K562 (cell line): ENCODE results near the gene POU4F1. TPM values are rescaled to one million over a fixed set of nuclear protein-coding genes. Genes with fewer than 3 reads are reported as not detected.

Experiments used
- ATAC-seq: fragments of 200-7000 bp; cut with Tn5 transposase; 3 replicates; pipeline ENCODE4 v1.9.1; 2020; ENCODE audit warnings: moderate library complexity
- BruUV-seq: library from RNA; stranded (reverse); fragments of 400-500 nt; replicated peaks from 2 replicates; lab custom pipeline; 2021; lab: Mats Ljungman, UMichigan
- CTCF ChIA-PET: fragments of 300-600 bp; formaldehyde crosslinking; extraction: SDS; loops from one replicate; lab custom pipeline; 2021; ENCODE audit warnings: low intra/inter-chr PET ratio; lab: Yijun Ruan, JAX
- POLR2A ChIA-PET: fragments of 300-600, 350-650 bp; sonication (Branson Sonifier 250); formaldehyde crosslinking; extraction: SDS; loops from one replicate; lab custom pipeline; 2021; ENCODE audit warnings: antibody characterized with exemption, inconsistent platforms; lab: Yijun Ruan, JAX
- DNase-seq, 4 experiments: peaks; one replicate each; pipeline versions ENCODE4 v3.0.0 to v3.0.0-alpha.2; 2011 to 2018; ENCODE audit warnings: low spot score in 3 of 4, mixed read lengths in 3 of 4; ENCODE audit errors: extremely low read depth in 1 of 4
- FAIRE-seq: peaks from 2 replicates; lab custom pipeline; 2011; peaks lifted over from hg19 to GRCh38; lab: Jason Lieb, UNC
- H2AFZ ChIP-seq: 2 replicates; pipeline ENCODE4 v1.6.0; 2011; ENCODE audit warnings: low read depth, low read length, control low read depth, inconsistent platforms
- H3K27ac ChIP-seq: fragments of 200-600 bp; 3 replicates; pipeline ENCODE4 v1.8.0; 2011; ENCODE audit warnings: low read depth, mild to moderate bottlenecking, control low read depth, inconsistent platforms, low read length, moderate library complexity, mixed read lengths; ENCODE audit errors: extremely low read depth
- H3K27me3 ChIP-seq, 2 experiments: fragments of 300-600 bp in 1 of 2; 2 replicates in 1 of 2; 3 replicates in 1 of 2; pipeline versions ENCODE4 v1.6.0 to v1.8.0; 2011; ENCODE audit warnings: inconsistent platforms in 2 of 2, low read length in 2 of 2, mild to moderate bottlenecking in 1 of 2, mixed read lengths in 1 of 2, moderate library complexity in 1 of 2; ENCODE audit not compliant: control insufficient read depth in 2 of 2, insufficient read depth in 2 of 2
- H3K36me3 ChIP-seq: fragments of 300-600 bp; 3 replicates; pipeline ENCODE4 v1.8.0; 2011; ENCODE audit warnings: mild to moderate bottlenecking, low read length, inconsistent platforms; ENCODE audit not compliant: control insufficient read depth, insufficient read depth
- H3K4me1 ChIP-seq, 2 experiments: fragments of 200-600 bp in 1 of 2; replicated peaks in 1 of 2; 2 replicates in 1 of 2; 3 replicates in 1 of 2; pipeline versions ENCODE4 v1.5.1 to v1.8.0; 2011; ENCODE audit warnings: inconsistent platforms in 2 of 2, low read length in 2 of 2, mild to moderate bottlenecking in 1 of 2, mixed read lengths in 1 of 2, moderate library complexity in 1 of 2; ENCODE audit not compliant: control insufficient read depth in 2 of 2, insufficient read depth in 2 of 2
- H3K4me2 ChIP-seq: 2 replicates; pipeline ENCODE4 v1.6.1; 2011; ENCODE audit warnings: low read length, control low read depth, inconsistent platforms, mixed read lengths; ENCODE audit not compliant: insufficient read depth
- H3K4me3 ChIP-seq: fragments of 200-600 bp; sonication (generic), shearing (Covaris generic); 2 replicates; pipeline ENCODE4 v1.5.1; 2016; ENCODE audit warnings: control low read depth, inconsistent platforms
- H3K79me2 ChIP-seq: fragments of 200-600 bp; 3 replicates; pipeline ENCODE4 v1.8.0; 2011; ENCODE audit warnings: low read length, inconsistent platforms; ENCODE audit not compliant: control insufficient read depth, insufficient read depth
- H3K9ac ChIP-seq, 2 experiments: 2 replicates each; pipeline versions ENCODE4 v1.6.0 to v1.6.1; 2011; ENCODE audit warnings: low read depth in 2 of 2, low read length in 2 of 2, control low read depth in 1 of 2, inconsistent platforms in 1 of 2, mild to moderate bottlenecking in 1 of 2, mixed read lengths in 1 of 2; ENCODE audit not compliant: insufficient read depth in 1 of 2
- H3K9me1 ChIP-seq: one replicate; pipeline ENCODE4 v1.6.0; 2011; ENCODE audit warnings: inconsistent platforms, mild to moderate bottlenecking, low read length, moderate library complexity; ENCODE audit not compliant: control insufficient read depth, insufficient read depth
- H3K9me3 ChIP-seq: replicated peaks from 2 replicates; pipeline ENCODE4 v1.5.1; 2011; ENCODE audit warnings: low read depth, low read length, inconsistent platforms; ENCODE audit not compliant: control insufficient read depth, insufficient read depth
- H4K20me1 ChIP-seq: replicated peaks from 2 replicates; pipeline ENCODE4 v1.6.1; 2011; ENCODE audit warnings: low read length, inconsistent platforms, mixed read lengths; ENCODE audit not compliant: control insufficient read depth, insufficient read depth
- CBX1 ChIP-seq: sonication (generic); IDR thresholded peaks from 2 replicates; pipeline ENCODE4 v1.6.1; 2016; ENCODE audit warnings: antibody characterized with exemption, low read depth, mild to moderate bottlenecking
- CHD7 ChIP-seq: fragments of 200-600 bp; sonication (generic); IDR thresholded peaks from one replicate; pipeline ENCODE4 v1.6.1; 2012; ENCODE audit warnings: mild to moderate bottlenecking, low read depth, low read length, inconsistent platforms
- EWSR1 ChIP-seq: fragments of 450-650 bp; IDR thresholded peaks from 2 replicates; pipeline ENCODE4 v1.6.1; 2018; ENCODE audit warnings: borderline replicate concordance, mild to moderate bottlenecking, low read depth, moderate library complexity; ENCODE audit not compliant: partially characterized antibody
- HDAC2 ChIP-seq: fragments of 450-650 bp; IDR thresholded peaks from 2 replicates; pipeline ENCODE4 v1.6.1; 2016; ENCODE audit warnings: mild to moderate bottlenecking
- PHF8 ChIP-seq: fragments of 200-600 bp; sonication (generic); IDR thresholded peaks from 2 replicates; pipeline ENCODE4 v1.6.1; 2012; ENCODE audit warnings: mixed run types, mild to moderate bottlenecking, inconsistent platforms, low read length, moderate library complexity, borderline replicate concordance
- POLR2G ChIP-seq: fragments of 200-400 bp; formaldehyde crosslinking; IDR thresholded peaks from 2 replicates; pipeline ENCODE4 v1.6.1; 2017; ENCODE audit warnings: low read depth, mild to moderate bottlenecking, antibody characterized with exemption, low read length, moderate library complexity
- RAD21 ChIP-seq, 2 experiments: fragments of 250-450 bp in 1 of 2; fragments of 450-650 bp in 1 of 2; sonication (Bioruptor Pico) in 1 of 2; formaldehyde crosslinking in 1 of 2; IDR thresholded peaks in 1 of 2; conservative IDR thresholded peaks in 1 of 2; 2 replicates each; pipeline versions ENCODE4 v1.4.0 to v1.8.0; 2020 to 2022; ENCODE audit warnings: mild to moderate bottlenecking in 2 of 2, moderate library complexity in 1 of 2
- ZKSCAN8 ChIP-seq: fragments of 200-800 bp; sonication (Bioruptor generic); IDR thresholded peaks from 2 replicates; pipeline ENCODE4 v1.6.1; 2016; ENCODE audit warnings: missing genetic modification characterization, missing compliant biosample characterization
- WGBS: fragments of 100-300 bp; shearing (Covaris generic); methylation state at CpG from one replicate; pipeline ENCODE4 v1.1.6; 2016; ENCODE audit warnings: low coverage, mixed read lengths; ENCODE audit not compliant: insufficient coverage; ENCODE audit errors: missing lambda C conversion rate; 5-methylcytosine and 5-hydroxymethylcytosine counted together
- in situ Hi-C: fragments of 300-500 bp; cut with MboI; formaldehyde crosslinking; loops from 4 replicates; pipeline ENCODE4 v1.15.0; 2018; ENCODE audit warnings: inconsistent platforms, mixed read lengths
- intact Hi-C: fragments of 100-400 bp; cut with micrococcal nuclease; formaldehyde crosslinking; loops from 2 replicates; pipeline ENCODE4 v1.14.2; 2022
- polyA plus RNA-seq, 8 experiments: library from polyadenylated mRNA; depleted of rRNA in 4 of 8; stranded (reverse) in 5 of 8; unstranded in 3 of 8; fragments of >200 nt; fragmentation: Nextera tagmentation in 2 of 8; fragmentation: Illumina TruSeq in 1 of 8; extraction: Ambion mirVana in 2 of 8; extraction: Trizol in 1 of 8; gene quantifications; 2 replicates each; pipeline versions ENCODE4 v1.2.1 to v1.2.3, GENCODE V29; 2011 to 2014; ENCODE audit warnings: inconsistent platforms in 1 of 8, missing spikeins in 1 of 8
- total RNA-seq, 7 experiments: library from RNA; depleted of rRNA in 6 of 7; stranded (reverse); fragments of >200 nt in 6 of 7; fragmentation: Illumina TruSeq in 2 of 7; extraction: Trizol in 2 of 7; gene quantifications; 2 replicates each; pipeline versions ENCODE4 v1.2.1 to v1.2.3, GENCODE V29; 2011 to 2021; ENCODE audit warnings: low replicate concordance in 1 of 7

POU4F1 gene
- total and polyA plus RNA-seq, 9 of the 15 experiments (the other 6 are each of a cell fraction or from before 2014, with no cell fraction given) = 0.61 to 2.8 (median 1.5) TPM

DNA sequence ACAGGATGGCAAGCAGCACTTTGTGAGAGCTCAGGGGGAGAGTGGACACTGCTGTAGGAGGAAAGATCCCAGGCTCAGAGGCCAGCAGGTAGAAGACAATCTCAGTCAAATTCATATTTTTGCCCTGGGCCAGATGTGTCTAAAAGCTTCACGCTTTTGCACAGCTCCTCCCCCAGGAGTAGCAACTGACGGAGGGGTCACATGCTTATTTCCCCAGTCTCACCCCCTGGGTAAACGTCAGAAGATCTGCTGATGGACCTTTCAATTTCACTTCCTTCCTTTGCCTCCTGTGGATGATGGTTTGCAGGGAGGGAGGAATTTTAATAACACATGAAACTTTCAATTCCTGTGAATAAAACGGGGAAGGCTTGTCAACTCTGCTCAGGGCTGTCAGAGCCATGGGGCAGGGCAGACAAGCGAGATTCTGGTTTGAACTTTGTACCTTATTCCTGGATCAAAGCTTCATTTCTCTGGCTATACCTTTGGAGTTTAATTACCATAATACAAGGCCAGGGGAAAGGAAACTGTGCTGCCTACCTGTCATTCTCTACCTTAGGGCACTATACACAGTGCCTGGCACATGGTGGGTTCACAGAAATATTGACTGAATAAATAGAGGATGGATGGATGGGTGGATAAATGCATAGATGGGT lies 41.0 kb downstream of the POU4F1 start:
- FAIRE-seq (no peak), ATAC-seq (no peak), DNase-seq (no peak)
- no TSS peak for BruUV-seq
- no peaks in the 10 kb centered on the region for H3K27me3 ChIP-seq
- H2AFZ ChIP-seq = no peak overlapping the region
- WGBS = 5% methylated on average over 5 of the region's 5 CpGs
- POLR2A ChIA-PET = no interaction called here
- intact Hi-C loops (no loop called here), in situ Hi-C loops (no loop called here)
- H3K4me1 ChIP-seq = no peaks in the 10 kb centered on the region
- H3K9ac ChIP-seq = no peak overlapping the region
- H4K20me1 ChIP-seq = no peaks in the 10 kb centered on the region
- H3K4me2 ChIP-seq = no peak overlapping the region
- no peak overlapping the region for H3K27ac ChIP-seq
- H3K9me3 ChIP-seq = no peaks in the 10 kb centered on the region
- CTCF ChIA-PET = no interaction called here
- no peak overlapping the region for H3K4me3 ChIP-seq
- H3K9me1 ChIP-seq = no peaks in the 10 kb centered on the region
- H3K36me3 ChIP-seq = no peaks in the 10 kb centered on the region
- no peaks in the 10 kb centered on the region for H3K79me2 ChIP-seq
- TF ChIP-seq EWSR1 (no peak), PHF8 (no peak), POLR2G (no peak), HDAC2 (no peak), CBX1 (no peak), CHD7 (no peak), RAD21 (CRISPR knock-in tag; conservative IDR thresholded peaks at IDR 0.05 in 1 of 2, IDR thresholded peaks at IDR 0.05 in 1 of 2) (no peak), ZKSCAN8 (CRISPR knock-in tag) (no peak)
